Measurements from ENCODE around the gene AUTS2. TPM values are rescaled to one million over a fixed set of nuclear protein-coding genes. Genes with fewer than 3 reads are reported as not detected.

AUTS2 gene
- polyA plus RNA-seq, 3 donors = 0.08 to 0.35 TPM; not detected in 1

DNA sequence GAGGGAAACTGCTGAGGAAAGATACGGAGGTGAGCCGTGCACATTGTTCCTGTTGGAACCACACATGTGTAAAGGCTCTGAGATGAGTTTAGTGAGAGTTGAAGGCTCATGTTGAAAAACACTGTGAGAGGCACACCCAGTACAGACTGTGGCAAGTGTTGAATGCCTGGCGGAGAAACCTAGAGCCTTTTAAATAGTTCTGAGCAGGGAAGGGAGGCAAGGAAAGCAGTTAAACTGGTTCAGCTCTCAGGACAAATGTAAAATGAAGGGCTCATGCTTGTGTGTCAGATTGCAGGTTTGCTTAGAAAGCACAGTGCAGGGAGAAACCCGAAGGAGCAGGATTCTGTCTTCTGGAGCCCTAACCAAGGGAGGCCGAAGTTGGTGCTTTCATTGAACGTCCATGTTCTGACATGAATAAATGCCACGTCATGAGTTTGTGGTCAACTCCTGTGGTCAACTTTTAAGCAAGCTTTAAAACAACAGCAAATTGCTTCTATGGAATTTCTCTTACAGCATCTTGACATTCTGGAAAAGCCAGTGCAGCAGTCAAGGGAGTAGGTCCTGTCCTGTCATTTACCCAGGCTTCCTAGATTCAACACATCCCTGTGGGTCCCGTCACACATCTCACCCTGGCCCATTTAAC is 882.8 kb downstream of the AUTS2 start:
- Mint-ChIP-seq H3K9me3 (peaks cover 8 to 21% (median 13%) of the 10 kb centered on the region in 7 donors), H3K4me3 (no peak overlapping the region), H3K27me3 (ENCODE audit: low read depth in 3 of 3) (peaks cover 0 to 1% (median 0%) of the 10 kb centered on the region in 3 donors), H3K36me3 (no peaks in the 10 kb centered on the region), H3K4me1 (no peaks in the 10 kb centered on the region), H3K27ac (no peak overlapping the region)
- WGBS (ENCODE audit: insufficient coverage) = 93% methylated on average over 7 of the region's 8 CpGs
- Histone ChIP-seq H3K36me3 (replicated peaks in 1 of 2; ENCODE audit: control insufficient read depth in 1 of 2, insufficient read depth in 2 of 2, low read length in 2 of 2) (no peaks in the 10 kb centered on the region), H3K27me3 (ENCODE audit: control insufficient read depth in 2 of 2, insufficient read depth in 2 of 2, low read length in 2 of 2) (no peaks in the 10 kb centered on the region), H3K27ac (ENCODE audit: low read depth in 1 of 2, low read length in 2 of 2) (no peak overlapping the region), H3K4me1 (ENCODE audit: control insufficient read depth in 1 of 2, insufficient read depth in 2 of 2, low read length in 2 of 2) (no peaks in the 10 kb centered on the region), H2AFZ (ENCODE audit: insufficient read depth, low read depth, low read length, poor library complexity, severe bottlenecking) (no peak overlapping the region), H3K4me2 (replicated peaks; ENCODE audit: extremely low read depth, low read length, poor library complexity, severe bottlenecking) (no peak overlapping the region), H3K79me2 (ENCODE audit: insufficient read depth, low read length) (no peaks in the 10 kb centered on the region), H3K9ac (ENCODE audit: insufficient read depth, low read length, poor library complexity, severe bottlenecking) (no peak overlapping the region), H4K20me1 (ENCODE audit: insufficient read depth, low read length) (no peaks in the 10 kb centered on the region), H3K9me3 (replicated peaks in 1 of 2; ENCODE audit: control insufficient read depth in 1 of 2, insufficient read depth in 1 of 2, low read length in 2 of 2) (peaks cover 7 to 15% of the 10 kb centered on the region in 2 donors), H3K4me3 (replicated peaks in 1 of 3; ENCODE audit: low read depth in 2 of 3, low read length in 3 of 3) (no peak overlapping the region)
- DNase-seq = no peak
- intact Hi-C loops (cut with micrococcal nuclease) = no loop called here
- TF ChIP-seq, protein P1, sequence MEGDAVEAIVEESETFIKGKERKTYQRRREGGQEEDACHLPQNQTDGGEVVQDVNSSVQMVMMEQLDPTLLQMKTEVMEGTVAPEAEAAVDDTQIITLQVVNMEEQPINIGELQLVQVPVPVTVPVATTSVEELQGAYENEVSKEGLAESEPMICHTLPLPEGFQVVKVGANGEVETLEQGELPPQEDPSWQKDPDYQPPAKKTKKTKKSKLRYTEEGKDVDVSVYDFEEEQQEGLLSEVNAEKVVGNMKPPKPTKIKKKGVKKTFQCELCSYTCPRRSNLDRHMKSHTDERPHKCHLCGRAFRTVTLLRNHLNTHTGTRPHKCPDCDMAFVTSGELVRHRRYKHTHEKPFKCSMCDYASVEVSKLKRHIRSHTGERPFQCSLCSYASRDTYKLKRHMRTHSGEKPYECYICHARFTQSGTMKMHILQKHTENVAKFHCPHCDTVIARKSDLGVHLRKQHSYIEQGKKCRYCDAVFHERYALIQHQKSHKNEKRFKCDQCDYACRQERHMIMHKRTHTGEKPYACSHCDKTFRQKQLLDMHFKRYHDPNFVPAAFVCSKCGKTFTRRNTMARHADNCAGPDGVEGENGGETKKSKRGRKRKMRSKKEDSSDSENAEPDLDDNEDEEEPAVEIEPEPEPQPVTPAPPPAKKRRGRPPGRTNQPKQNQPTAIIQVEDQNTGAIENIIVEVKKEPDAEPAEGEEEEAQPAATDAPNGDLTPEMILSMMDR (IDR thresholded peaks at IDR 0.05) = no peak

DNA sequence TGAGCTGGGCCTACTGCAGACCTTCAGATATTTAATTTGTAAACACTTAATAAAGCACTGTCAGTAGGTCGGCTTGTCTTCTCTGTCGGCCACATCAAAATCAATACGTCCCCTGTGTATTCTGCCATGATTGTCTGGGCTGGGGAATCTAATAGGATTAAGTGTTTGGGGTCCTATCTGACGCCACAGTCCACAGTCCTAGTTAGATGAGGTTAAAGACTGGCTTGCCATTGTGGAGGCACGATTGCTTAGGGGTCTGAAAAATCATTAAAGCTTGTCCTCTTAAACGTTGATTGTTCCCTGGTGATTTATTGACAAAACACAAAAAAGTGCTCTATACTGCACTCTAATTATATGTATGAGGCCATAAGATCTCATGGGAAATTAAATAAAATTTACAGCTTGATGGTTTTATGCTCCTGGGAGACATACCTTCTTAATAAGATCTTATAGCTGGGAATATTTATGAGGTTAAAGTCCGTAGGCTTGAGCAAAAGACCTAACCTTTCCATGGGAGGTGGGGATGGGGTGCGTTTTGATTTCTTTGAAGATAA is 883.4 kb downstream of the AUTS2 start:
- Histone ChIP-seq H3K9me3 (replicated peaks in 1 of 2; ENCODE audit: control insufficient read depth in 1 of 2, insufficient read depth in 1 of 2, low read length in 2 of 2) (peaks cover 7 to 19% of the 10 kb centered on the region in 2 donors), H3K4me3 (replicated peaks in 1 of 3; ENCODE audit: low read depth in 2 of 3, low read length in 3 of 3) (no peak overlapping the region), H4K20me1 (ENCODE audit: insufficient read depth, low read length) (no peaks in the 10 kb centered on the region), H3K79me2 (ENCODE audit: insufficient read depth, low read length) (no peaks in the 10 kb centered on the region), H3K27ac (ENCODE audit: low read depth in 1 of 2, low read length in 2 of 2) (no peak overlapping the region), H3K4me1 (ENCODE audit: control insufficient read depth in 1 of 2, insufficient read depth in 2 of 2, low read length in 2 of 2) (no peaks in the 10 kb centered on the region), H3K36me3 (replicated peaks in 1 of 2; ENCODE audit: control insufficient read depth in 1 of 2, insufficient read depth in 2 of 2, low read length in 2 of 2) (no peaks in the 10 kb centered on the region), H2AFZ (ENCODE audit: insufficient read depth, low read depth, low read length, poor library complexity, severe bottlenecking) (no peak overlapping the region), H3K4me2 (replicated peaks; ENCODE audit: extremely low read depth, low read length, poor library complexity, severe bottlenecking) (no peak overlapping the region), H3K27me3 (ENCODE audit: control insufficient read depth in 2 of 2, insufficient read depth in 2 of 2, low read length in 2 of 2) (no peaks in the 10 kb centered on the region), H3K9ac (ENCODE audit: insufficient read depth, low read length, poor library complexity, severe bottlenecking) (no peak overlapping the region)
- Mint-ChIP-seq H3K4me3 (no peak overlapping the region), H3K9me3 (peaks cover 8 to 23% (median 15%) of the 10 kb centered on the region in 7 donors), H3K4me1 (no peaks in the 10 kb centered on the region), H3K27me3 (ENCODE audit: low read depth in 3 of 3) (peaks cover 0 to 1% (median 0%) of the 10 kb centered on the region in 3 donors), H3K27ac (no peak overlapping the region), H3K36me3 (no peaks in the 10 kb centered on the region)
- intact Hi-C loops (cut with micrococcal nuclease) = no loop called here
- DNase-seq = no peak
- TF ChIP-seq, protein P1 (IDR thresholded peaks at IDR 0.05) = no peak
- WGBS (ENCODE audit: insufficient coverage) = 100% methylated on average over 2 of the region's 8 CpGs

Data from CD14-positive monocyte (primary cell).